Activated CD8-positive, alpha-beta T cell treated with anti-CD3 and anti-CD28 coated beads for 36 hours (primary cell): ENCODE data around the gene CELA3A. TPM values are rescaled to one million over a fixed set of nuclear protein-coding genes. Genes with fewer than 3 reads are reported as not detected.

Experiments
- ATAC-seq: fragments of 200-7000 bp; cut with Tn5 transposase; one replicate; pipeline ENCODE4 v1.10.0; 2021; ENCODE audit warnings: mild to moderate bottlenecking, moderate library complexity
- CTCF ChIA-PET: fragments of 350-600 bp; sonication (Branson Sonifier 250); formaldehyde crosslinking; loops from one replicate; lab custom pipeline; 2021; ENCODE audit warnings: antibody characterized with exemption; lab: Charles Lee
- POLR2A ChIA-PET: fragments of 350-600 bp; sonication (Branson Sonifier 250); formaldehyde crosslinking; loops from one replicate; lab custom pipeline; 2021; ENCODE audit warnings: antibody characterized with exemption; lab: Charles Lee
- DNase-seq: peaks from one replicate; pipeline ENCODE4 v3.0.0-alpha.2; 2020
- H3K27ac Mint-ChIP-seq: one replicate; pipeline ENCODE4 v1.8.0; 2021; ENCODE audit warnings: mild to moderate bottlenecking, mixed read lengths
- H3K27me3 Mint-ChIP-seq: one replicate; pipeline ENCODE4 v1.8.0; 2021; ENCODE audit warnings: mixed read lengths
- H3K36me3 Mint-ChIP-seq: one replicate; pipeline ENCODE4 v1.8.0; 2021; ENCODE audit warnings: low read depth, mixed read lengths
- H3K4me1 Mint-ChIP-seq: one replicate; pipeline ENCODE4 v1.8.0; 2021; ENCODE audit warnings: low read depth, mixed read lengths
- H3K4me3 Mint-ChIP-seq: one replicate; pipeline ENCODE4 v1.8.0; 2021; ENCODE audit warnings: mild to moderate bottlenecking, moderate library complexity, mixed read lengths
- H3K9me3 Mint-ChIP-seq: one replicate; pipeline ENCODE4 v1.8.0; 2021; ENCODE audit warnings: mixed read lengths
- intact Hi-C: fragments of 100-400 bp; cut with micrococcal nuclease; formaldehyde crosslinking; loops from one replicate; pipeline ENCODE4 v1.10.0; 2022
- total RNA-seq, 2 experiments: library from RNA; stranded (reverse); gene quantifications; one replicate each; pipeline ENCODE4 v1.2.3, GENCODE V29; 2021
- TF ChIP-seq, protein P1 (sequence below): fragments of 200-600 bp; IDR thresholded peaks from one replicate; pipeline ENCODE4 v1.8.0; 2022; ENCODE audit warnings: antibody characterized with exemption, mild to moderate bottlenecking

Gene CELA3A
- total RNA-seq, 2 experiments from 2014 or later = not detected

DNA sequence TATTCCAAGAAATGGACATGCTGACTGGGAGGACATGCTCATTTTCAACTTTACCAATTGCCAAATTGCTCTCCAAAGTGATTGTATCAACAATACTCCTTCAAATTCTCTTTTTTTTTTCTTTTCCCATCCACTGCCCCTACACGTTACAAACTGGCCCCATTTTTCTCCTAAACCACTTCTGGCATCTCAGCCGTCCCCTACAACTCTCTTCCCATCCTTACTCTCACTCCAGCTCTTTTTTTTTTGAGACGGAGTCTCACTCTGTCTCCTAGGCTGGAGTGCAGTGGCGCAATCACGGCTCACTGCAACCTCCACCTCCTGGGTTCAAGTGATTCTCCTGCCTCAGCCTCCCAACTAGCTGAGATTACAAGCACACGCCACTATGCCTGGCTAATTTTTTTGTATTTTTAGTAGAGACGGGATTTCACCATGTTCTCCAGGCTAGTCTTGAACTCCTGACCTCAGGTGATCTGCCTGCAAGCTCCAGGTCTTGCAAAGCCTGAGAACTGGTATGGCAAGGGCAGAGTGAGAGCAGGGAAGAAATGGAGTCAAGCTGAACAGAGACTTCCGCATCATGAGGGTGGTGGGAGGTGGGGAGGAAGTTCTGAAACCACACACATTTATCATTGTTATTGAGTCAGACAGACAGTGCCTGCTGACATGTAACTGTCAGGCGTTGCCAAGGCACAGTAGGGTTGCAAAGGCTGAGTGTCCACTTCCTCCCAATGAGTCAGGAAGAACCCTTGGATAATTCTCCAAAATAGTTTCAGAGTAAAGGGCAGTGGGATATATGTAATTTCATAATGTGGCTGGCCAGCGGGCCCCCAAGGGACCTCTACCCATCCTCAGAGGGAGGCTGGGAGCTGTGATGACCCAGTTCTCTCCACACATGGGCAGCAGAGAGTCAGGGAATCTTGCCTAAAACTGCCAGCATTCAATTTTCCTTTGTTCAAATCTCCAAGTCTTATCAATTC lies 17.4 kb downstream of the CELA3A start:
- intact Hi-C loops = no loop called here
- POLR2A ChIA-PET = interaction anchor here (0.7 to 1.5 kb wide), 4 partner anchors 10 to 370 kb away, joined by 3 to 5 read pairs (median 4); partner anchors contain the start of gene CDC42

DNA sequence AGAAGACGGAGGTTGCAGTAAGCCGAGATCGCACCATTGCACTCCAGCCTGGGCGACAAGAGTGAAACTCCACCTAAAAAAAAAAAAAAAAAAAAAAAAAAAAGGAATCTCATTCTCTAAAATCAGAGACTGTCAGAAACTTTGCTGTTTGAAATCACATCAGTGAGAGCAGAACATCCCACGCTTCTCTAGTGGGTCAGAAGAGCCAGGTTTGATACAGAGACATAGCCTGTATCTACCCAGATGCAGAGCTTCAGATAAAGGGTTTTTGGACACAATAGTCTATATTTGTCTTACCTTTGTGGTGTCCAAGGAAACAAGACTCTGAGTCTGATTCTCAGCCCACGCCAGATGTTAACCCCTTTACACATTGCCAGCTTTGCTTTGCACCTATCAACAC lies 19.6 kb downstream of the CELA3A start:
- H3K4me1 Mint-ChIP-seq = peaks cover 30% of the 10 kb centered on the region
- DNase-seq (no peak), ATAC-seq (no peak)
- ChIA-PET CTCF (interaction anchor here (1.2 to 2.7 kb wide), 6 partner anchors 10 to 84 kb away, joined by 3 to 10 read pairs (median 5); no protein-coding TSS in a partner anchor), POLR2A (interaction anchor here (1.0 to 12.6 kb wide), 2 partner anchors 10 to 32 kb away, joined by 3 to 218 read pairs; partner anchors contain the start of gene CDC42)
- no peaks in the 10 kb centered on the region for H3K27me3 Mint-ChIP-seq
- peaks cover 3% of the 10 kb centered on the region for H3K36me3 Mint-ChIP-seq
- no peaks in the 10 kb centered on the region for H3K9me3 Mint-ChIP-seq
- H3K27ac Mint-ChIP-seq = no peak overlapping the region
- no peak overlapping the region for H3K4me3 Mint-ChIP-seq
- intact Hi-C loops = no loop called here
- TF ChIP-seq, protein P1, sequence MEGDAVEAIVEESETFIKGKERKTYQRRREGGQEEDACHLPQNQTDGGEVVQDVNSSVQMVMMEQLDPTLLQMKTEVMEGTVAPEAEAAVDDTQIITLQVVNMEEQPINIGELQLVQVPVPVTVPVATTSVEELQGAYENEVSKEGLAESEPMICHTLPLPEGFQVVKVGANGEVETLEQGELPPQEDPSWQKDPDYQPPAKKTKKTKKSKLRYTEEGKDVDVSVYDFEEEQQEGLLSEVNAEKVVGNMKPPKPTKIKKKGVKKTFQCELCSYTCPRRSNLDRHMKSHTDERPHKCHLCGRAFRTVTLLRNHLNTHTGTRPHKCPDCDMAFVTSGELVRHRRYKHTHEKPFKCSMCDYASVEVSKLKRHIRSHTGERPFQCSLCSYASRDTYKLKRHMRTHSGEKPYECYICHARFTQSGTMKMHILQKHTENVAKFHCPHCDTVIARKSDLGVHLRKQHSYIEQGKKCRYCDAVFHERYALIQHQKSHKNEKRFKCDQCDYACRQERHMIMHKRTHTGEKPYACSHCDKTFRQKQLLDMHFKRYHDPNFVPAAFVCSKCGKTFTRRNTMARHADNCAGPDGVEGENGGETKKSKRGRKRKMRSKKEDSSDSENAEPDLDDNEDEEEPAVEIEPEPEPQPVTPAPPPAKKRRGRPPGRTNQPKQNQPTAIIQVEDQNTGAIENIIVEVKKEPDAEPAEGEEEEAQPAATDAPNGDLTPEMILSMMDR = no peak

More for the DNA sequence above, 17.4 kb downstream of the CELA3A start:
- no peaks in the 10 kb centered on the region for H3K9me3 Mint-ChIP-seq
- H3K27me3 Mint-ChIP-seq = no peaks in the 10 kb centered on the region
- CTCF ChIA-PET = interaction anchor here (0.8 to 1.5 kb wide), 8 partner anchors 9 to 360 kb away, joined by 3 to 4 read pairs (median 4); partner anchors contain the start of gene CDC42
- H3K4me1 Mint-ChIP-seq = peaks cover 23% of the 10 kb centered on the region
- DNase-seq (peak; percentile 87), ATAC-seq (peak; percentile 96)
- H3K36me3 Mint-ChIP-seq = no peaks in the 10 kb centered on the region
- H3K27ac Mint-ChIP-seq = peak overlapping the region; percentile 88
- TF ChIP-seq, protein P1 = peak; percentile 55
- peak overlapping the region; percentile 1 for H3K4me3 Mint-ChIP-seq

DNA sequence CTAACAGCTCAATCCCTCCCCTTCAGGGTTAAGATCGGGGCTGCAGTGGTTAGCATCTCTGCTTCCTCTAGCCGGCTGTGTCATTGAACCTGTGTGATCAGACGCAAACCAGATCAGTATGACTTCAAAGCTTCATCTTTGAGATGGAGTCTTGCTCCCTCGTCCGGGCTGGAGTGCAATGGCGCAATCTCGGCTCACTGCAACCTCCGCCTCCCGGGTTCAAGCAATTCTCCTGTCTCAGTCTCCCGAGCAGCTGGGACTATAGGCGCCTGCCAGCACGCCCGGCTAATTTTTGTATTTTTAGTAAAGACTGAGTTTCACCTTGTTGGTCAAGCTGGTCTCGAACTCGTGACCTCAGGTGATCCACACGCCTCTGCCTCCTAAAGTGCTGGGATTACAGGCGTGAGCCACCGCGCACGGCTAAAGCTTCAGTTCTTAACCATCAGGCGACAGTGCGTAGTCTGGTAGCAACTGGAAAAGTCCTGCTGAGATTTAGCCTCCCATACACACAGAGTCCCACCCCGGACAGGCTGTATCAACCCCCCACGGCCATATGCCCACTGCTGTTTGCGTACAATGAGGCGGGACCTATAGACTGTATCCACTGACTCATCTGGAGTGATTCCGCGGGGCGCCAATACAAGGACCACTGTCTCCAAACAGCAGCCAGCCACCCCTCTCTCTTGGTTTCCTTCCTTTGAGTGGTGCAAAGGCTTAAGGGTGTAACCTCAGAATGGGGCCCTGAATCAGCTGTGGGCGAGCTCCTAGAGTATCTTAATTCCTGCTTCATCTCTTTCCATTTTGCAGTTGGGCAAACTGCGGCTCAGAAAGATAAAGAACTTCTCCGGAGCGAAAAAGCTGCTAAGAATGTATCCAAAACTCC lies 23.3 kb downstream of the CELA3A start:
- intact Hi-C loops = loop anchor here (2.0 kb wide), 2 partner anchors 28 to 64 kb away; partner anchors contain the start of gene CDC42
- Mint-ChIP-seq H3K4me3 (peak overlapping the region; percentile 86), H3K9me3 (no peaks in the 10 kb centered on the region), H3K36me3 (peaks cover 10% of the 10 kb centered on the region), H3K27ac (peak overlapping the region; percentile 99), H3K4me1 (peaks cover 41% of the 10 kb centered on the region), H3K27me3 (no peaks in the 10 kb centered on the region)
- DNase-seq (peak; percentile 94), ATAC-seq (peak; percentile 79)
- TF ChIP-seq, protein P1 = no peak
- ChIA-PET POLR2A (interaction anchor here (0.6 to 12.6 kb wide), 20 partner anchors 8 to 731 kb away, joined by 3 to 218 read pairs (median 4); partner anchors contain the start of genes CDC42 and USP48), CTCF (interaction anchor here (0.7 to 4.1 kb wide), 18 partner anchors 9 to 366 kb away, joined by 3 to 40 read pairs (median 6); partner anchors contain the start of gene CDC42)

DNA sequence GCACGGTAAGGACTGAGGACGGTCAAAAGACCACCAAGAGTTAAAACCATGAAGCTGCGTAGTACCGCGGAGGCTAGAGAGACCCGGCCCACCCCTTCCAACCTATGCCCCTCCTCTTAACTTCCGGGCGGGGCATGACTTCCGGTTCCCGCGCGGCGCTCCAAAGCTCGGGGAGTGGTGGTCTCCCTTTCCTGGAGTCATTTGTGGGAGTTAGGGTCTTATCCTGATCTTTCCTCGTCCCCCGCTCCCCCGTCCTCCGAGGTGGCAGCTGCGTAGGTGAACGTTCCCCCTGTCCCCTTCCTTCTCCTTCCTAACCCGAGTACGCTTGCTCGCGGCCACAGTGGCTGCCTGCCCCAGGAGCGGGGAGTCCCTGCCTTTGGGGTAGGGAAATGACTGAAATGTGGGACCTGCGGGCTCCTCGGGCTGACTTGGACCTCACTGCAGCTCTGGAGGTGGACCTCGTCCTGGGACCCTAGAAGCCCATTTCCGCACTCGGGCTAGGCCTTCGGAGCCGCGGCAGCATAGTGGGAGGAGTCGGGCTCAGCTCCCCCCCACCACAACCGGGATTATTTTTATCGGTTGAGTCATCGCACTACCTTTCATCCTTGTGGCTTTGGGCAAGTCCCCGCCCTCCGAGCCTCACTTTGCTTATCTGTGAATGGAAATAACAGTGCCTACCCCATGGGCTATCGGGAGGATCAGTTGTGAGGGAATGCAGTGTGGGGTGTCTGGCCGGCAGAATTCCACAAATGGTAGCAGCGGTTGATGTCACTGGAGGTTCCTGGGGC lies 24.1 kb downstream of the CELA3A start:
- TF ChIP-seq, protein P1 = no peak
- H3K27me3 Mint-ChIP-seq = no peaks in the 10 kb centered on the region
- DNase-seq = peak; percentile 96
- H3K4me3 Mint-ChIP-seq = peak overlapping the region; percentile 86
- ChIA-PET POLR2A (interaction anchor here (1.0 to 12.6 kb wide), 13 partner anchors 7 to 732 kb away, joined by 3 to 218 read pairs (median 9); partner anchors contain the start of genes CDC42 and USP48), CTCF (interaction anchor here (0.7 to 4.1 kb wide), 10 partner anchors 15 to 366 kb away, joined by 3 to 40 read pairs (median 7); partner anchors contain the start of gene CDC42)
- H3K4me1 Mint-ChIP-seq = peaks cover 47% of the 10 kb centered on the region
- peaks cover 10% of the 10 kb centered on the region for H3K36me3 Mint-ChIP-seq
- H3K9me3 Mint-ChIP-seq = no peaks in the 10 kb centered on the region
- ATAC-seq = peak; percentile 69
- intact Hi-C loops = loop anchor here (2.0 kb wide), 2 partner anchors 27 to 63 kb away; partner anchors contain the start of gene CDC42
- peak overlapping the region; percentile 99 for H3K27ac Mint-ChIP-seq
